ENCODE data around the gene YWHAQ.

- TF ChIP-seq POLR2AphosphoS5 (IDR thresholded peaks at IDR 0.05; ENCODE audit: low read depth, low read length) (no peak), CTCF (IDR thresholded peaks at IDR 0.05) (no peak), ZBTB33 (IDR thresholded peaks at IDR 0.05; ENCODE audit: borderline replicate concordance, low read depth) (no peak), RFX5 (IDR thresholded peaks at IDR 0.05; ENCODE audit: low read length) (no peak), GABPA (IDR thresholded peaks at IDR 0.05; ENCODE audit: low read depth) (no peak), SIN3A (IDR thresholded peaks at IDR 0.05; ENCODE audit: borderline replicate concordance, low read depth, low read length) (no peak), NFIC (IDR thresholded peaks at IDR 0.05; ENCODE audit: borderline replicate concordance) (no peak), TCF12 (IDR thresholded peaks at IDR 0.05) (no peak), REST (IDR thresholded peaks at IDR 0.05; ENCODE audit: low read depth, low read length) (no peak), GATA2 (CRISPR knock-in tag; IDR thresholded peaks at IDR 0.05) (no peak), RXRA (IDR thresholded peaks at IDR 0.05; ENCODE audit: borderline replicate concordance, low read depth) (no peak), EP300 (IDR thresholded peaks at IDR 0.05; ENCODE audit: borderline replicate concordance in 1 of 2, low read depth in 1 of 2, low read length in 1 of 2) (no peak), USF2 (IDR thresholded peaks at IDR 0.05; ENCODE audit: borderline replicate concordance, low read depth, low read length) (no peak)
Observed at GRCh38 chr2:9646196-9647030, 15.6 kb upstream of the YWHAQ start.

All from SK-N-SH (cell line).